DMS153 treated with DMSO at 0.1 percent for 48 hours (cell line): ENCODE results near the gene MSGN1.
"Not testable (repeated sequence)": the region's sequence is repeated elsewhere in the genome, so short reads cannot be mapped to it uniquely, and the experiment has no call there.

Experiments used
- DNase-seq: peaks from one replicate; lab custom pipeline; 2025; ENCODE audit not compliant: unreplicated experiment; lab: John Stamatoyannopoulos, UW

The MSGN1 gene

GRCh38 chr2:17805166-17805565 lies 11.1 kb upstream of the MSGN1 start:
- no peak for DNase-seq

- DNase-seq: no peak
These were observed 10.4 kb upstream of the MSGN1 start for GRCh38 chr2:17805717-17806363.

GRCh38 chr2:17813010-17813741 lies 3.1 kb upstream of the MSGN1 start:
- no peak for DNase-seq

GRCh38 chr2:17813742-17814473 lies 2.4 kb upstream of the MSGN1 start:
- no peak for DNase-seq

- DNase-seq: no peak
These were observed 1.7 kb upstream of the MSGN1 start for GRCh38 chr2:17814601-17815000.

- DNase-seq: no peak
These were observed 634 bp upstream of the MSGN1 start for GRCh38 chr2:17815468-17816184.

- DNase-seq: no peak
These were observed 2.1 kb downstream of the MSGN1 start for GRCh38 chr2:17818235-17818815.

GRCh38 chr2:17821080-17821479 lies 4.8 kb downstream of the MSGN1 start:
- DNase-seq: no peak

- no peak for DNase-seq
These were observed 5.5 kb downstream of the MSGN1 start for GRCh38 chr2:17821535-17822444.

GRCh38 chr2:17822445-17823117 lies 6.3 kb downstream of the MSGN1 start:
- no peak for DNase-seq

GRCh38 chr2:17823646-17824045 lies 7.4 kb downstream of the MSGN1 start:
- not testable (repeated sequence) for DNase-seq

GRCh38 chr2:17827316-17827715 lies 11.1 kb downstream of the MSGN1 start:
- DNase-seq: peak; percentile 21

GRCh38 chr2:17827785-17828184 lies 11.5 kb downstream of the MSGN1 start:
- DNase-seq: no peak

- DNase-seq: peak; percentile 50
These were observed 14.1 kb downstream of the MSGN1 start for GRCh38 chr2:17830053-17831034.

GRCh38 chr2:17835516-17835915 lies 19.3 kb downstream of the MSGN1 start:
- no peak for DNase-seq

GRCh38 chr2:17839959-17840358 lies 23.7 kb downstream of the MSGN1 start:
- no peak for DNase-seq

GRCh38 chr2:17843457-17843856 lies 27.2 kb downstream of the MSGN1 start:
- no peak for DNase-seq

GRCh38 chr2:17845806-17846205 lies 29.5 kb downstream of the MSGN1 start:
- no peak for DNase-seq
